GM21723 (cell line): ENCODE data around the gene FAM120B.
"Not testable (repeated sequence)": the region's sequence is repeated elsewhere in the genome, so short reads cannot be mapped to it uniquely, and the experiment has no call there.

Experiments used
- ATAC-seq: cut with Tn5 transposase; IDR thresholded peaks from one replicate; pipeline ENCODE4 v1.9.1; 2021; ENCODE audit warnings: mild to moderate bottlenecking, moderate library complexity; ENCODE audit not compliant: unreplicated experiment

FAM120B gene

GRCh38 chr6:170355190-170355589 is 48.6 kb downstream of the FAM120B start:
- ATAC-seq: not testable (repeated sequence)

GRCh38 chr6:170355661-170356060 is 49.1 kb downstream of the FAM120B start:
- ATAC-seq: no peak

DNA sequence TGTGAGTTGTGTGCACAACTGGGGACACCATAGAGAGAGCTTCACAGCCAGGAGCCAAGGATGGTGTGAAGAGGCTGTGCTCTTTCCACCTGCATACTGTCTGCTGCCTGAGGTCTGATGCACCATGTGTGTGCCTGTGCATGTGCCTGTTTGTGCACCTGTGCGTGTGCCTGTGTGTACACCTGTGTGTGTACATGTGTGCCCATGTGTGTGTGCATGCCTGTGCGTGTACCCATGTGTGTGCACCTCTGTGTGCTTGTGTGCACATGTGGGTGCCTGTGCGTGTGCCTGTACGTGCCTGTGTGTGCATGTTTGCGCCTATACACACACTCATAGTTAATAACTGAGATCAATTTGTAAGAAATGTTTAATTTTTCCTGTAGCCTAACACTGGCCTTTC is 51.3 kb downstream of the FAM120B start:
- no peak for ATAC-seq

DNA sequence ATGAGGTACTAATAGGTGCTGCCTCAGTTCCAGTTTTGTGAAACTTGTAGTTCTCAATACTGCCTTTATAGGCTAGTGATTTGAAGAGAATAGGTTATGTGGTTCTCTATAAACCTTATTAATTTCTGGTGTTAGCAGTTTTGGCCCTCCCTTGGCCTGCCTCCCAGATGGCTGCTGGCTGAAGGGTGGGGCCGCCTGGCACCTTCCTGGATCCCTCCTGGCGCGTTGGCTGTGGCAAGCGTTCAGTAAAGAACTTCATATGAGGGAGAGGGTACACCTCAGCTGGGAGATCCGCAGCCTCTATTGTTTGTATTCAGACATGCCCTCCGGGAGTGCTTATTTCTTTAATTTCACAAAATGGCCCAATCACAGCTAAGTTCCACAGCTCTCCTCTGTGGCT is 51.9 kb downstream of the FAM120B start:
- no peak for ATAC-seq

- ATAC-seq: no peak
Observed at GRCh38 chr6:170360476-170360875, 53.9 kb downstream of the FAM120B start.

DNA sequence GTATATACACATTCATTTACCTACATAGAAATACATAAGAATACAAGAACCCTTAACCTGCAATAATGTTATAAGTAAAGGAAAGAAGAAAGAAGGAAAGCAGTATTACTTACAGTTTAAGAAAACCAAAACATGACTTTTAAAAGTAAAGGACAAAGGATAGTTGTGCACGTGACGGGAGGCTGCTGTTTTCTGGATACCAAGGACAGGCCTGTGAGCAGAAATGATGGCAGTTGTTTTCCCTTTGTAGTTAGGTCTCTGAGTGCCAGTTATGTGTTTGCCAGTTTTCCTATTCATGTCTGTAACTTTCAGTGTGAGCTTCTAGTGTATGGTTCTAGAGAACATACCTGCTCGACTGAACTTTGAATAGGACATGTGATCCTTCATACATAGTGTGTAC is 54.8 kb downstream of the FAM120B start:
- ATAC-seq: no peak

GRCh38 chr6:170362121-170362520 is 55.6 kb downstream of the FAM120B start:
- ATAC-seq: no peak

DNA sequence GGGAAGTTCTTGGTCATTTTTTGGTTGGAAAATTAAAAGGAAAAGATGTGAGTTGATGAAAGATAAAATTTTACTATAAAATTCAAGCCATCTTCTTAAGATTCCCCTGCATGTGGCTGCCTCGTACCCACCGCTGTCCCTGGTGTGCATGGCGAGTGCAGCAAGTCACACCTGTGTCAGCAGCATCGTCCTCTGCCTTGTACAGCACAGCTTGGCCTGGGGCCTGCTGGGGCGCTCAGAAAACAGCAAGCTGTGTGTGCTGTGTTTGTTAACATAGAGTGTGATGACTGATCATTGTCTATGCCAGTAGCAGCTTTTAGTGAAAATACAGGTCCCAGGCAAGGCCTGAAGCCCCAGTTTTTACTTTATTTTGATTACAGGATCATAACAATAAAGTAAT is 56.7 kb downstream of the FAM120B start:
- ATAC-seq: no peak

DNA sequence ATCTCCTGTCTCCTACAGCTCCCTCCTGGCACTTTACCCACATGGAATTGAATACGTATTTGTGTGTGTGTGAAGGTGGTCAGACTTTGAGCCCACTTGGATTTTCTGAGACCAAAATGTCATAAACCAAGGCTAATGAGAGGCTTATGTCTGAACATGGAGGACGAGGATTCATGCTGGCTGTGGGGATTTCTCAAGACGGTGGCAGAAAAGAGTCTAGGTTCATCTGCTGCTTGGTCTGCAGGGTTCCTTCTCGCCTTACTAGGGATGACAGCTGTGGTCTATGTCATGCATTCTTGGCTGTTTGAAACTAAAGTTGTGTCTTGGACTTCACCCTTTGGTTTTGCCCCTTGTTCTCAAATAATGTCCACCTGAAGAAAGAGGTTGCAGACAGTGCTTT is 58.6 kb downstream of the FAM120B start:
- no peak for ATAC-seq

DNA sequence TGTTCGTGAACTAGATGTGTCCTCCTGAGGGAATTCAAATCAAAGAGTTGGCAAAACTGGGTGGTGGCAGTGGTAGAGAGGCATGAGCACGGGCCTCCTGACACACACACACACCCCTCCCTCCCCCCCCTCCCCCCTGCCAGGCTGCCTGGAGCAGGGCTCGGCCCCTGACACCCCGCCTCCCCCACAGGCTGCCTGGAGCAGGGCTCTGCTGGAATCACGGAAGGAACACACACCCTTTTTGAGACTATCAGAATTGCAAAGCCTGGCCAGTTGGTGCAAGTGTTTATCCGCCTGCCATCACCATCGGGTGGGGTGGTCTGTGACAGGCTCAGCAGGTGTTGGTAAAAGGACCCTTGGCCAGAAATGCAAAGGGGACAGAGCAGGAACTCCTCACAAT is 59.0 kb downstream of the FAM120B start:
- no peak for ATAC-seq

DNA sequence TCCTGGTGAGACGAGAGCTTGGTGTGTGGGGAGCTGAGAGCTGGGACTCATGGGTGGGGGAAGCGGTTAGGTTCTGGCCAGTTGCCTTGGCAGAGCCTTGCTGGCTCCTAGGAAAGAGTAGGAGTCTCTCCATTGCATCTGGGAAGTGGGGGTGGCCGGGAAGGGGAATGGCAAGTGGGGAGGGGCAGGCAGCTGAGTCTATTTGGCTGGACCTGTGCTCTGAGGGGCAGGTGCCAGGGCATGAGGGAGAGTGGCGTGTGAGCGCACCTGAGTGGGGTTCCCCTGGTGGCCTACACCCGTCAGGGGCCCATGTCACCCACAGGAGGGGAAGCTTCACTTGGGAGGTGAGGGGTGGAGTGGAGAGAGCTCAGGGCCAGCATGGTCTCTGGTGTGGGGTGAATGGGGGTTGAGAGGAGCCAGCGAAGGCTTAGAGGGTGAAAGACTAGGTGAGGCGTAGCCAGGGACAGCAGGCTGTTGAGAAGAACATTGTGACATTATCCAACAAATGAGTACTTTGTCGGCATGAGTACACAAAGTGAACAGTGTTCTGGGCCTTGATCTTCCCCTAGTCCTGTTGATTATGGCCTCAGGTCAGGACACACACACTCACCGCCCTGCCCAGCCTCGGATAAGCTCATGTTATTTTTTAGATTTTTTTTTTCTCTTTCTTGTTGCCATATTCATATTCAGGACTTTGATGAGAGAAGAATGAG is 59.8 kb downstream of the FAM120B start:
- no peak for ATAC-seq

DNA sequence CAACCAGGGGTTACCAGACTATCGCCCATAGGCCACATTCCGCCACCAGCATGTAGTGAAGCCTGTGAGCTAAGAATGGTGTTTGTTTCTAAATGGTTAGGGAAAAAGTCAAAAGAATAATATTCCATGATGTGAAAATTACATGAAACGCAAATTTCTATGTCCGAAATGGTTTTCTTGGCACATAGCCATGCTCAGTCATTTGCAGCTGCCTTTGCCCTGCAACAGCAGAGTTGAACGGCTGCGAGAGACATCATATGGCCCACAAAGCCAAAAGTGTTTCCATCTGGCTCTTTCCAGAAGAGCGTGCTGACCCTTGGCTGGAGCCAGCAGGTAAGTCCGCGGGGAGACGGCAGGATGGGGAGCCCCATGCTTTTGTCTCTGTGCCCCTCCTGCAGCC is 60.7 kb downstream of the FAM120B start:
- ATAC-seq: no peak

GRCh38 chr6:170368544-170368943 is 62.0 kb downstream of the FAM120B start:
- no peak for ATAC-seq

DNA sequence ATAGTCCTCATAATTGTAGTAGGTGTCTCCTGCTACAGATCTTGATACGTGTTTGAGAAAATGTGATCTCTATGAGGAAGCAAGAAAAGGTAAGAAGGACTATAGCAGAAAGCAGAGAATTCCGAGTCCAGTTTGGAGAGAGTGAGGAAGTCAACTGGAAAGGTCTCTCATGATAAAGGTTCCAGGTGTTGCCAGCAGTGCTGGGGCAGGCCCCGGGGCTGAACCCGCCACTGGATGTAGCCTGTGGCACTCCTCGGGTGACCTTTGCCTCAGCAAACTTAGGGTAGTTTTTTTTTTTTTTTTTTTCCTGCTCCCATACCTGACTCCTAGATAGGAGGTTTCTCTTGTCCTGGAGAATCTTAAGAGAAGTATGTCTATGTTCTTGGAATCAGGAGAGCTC is 62.8 kb downstream of the FAM120B start:
- no peak for ATAC-seq

DNA sequence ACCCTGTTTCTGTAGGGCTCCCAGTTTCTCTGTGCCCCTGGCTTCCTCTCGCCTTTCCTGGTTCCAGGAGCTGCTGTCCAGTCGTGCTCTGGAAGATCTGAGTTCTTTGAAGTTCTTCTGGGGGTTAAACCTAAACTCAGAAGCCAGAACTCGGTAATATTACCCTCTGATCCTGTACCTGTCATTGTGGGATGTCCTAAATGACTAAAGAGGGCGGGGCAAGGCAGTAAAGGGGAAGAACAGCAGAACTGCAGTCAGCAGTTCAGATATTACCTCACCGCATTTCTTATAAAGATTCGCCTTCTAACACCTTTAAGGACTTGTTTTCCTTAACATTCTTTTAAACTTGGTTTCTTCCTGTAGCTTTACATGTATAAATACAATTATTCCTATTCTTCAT is 63.9 kb downstream of the FAM120B start:
- peak; percentile 57 for ATAC-seq

DNA sequence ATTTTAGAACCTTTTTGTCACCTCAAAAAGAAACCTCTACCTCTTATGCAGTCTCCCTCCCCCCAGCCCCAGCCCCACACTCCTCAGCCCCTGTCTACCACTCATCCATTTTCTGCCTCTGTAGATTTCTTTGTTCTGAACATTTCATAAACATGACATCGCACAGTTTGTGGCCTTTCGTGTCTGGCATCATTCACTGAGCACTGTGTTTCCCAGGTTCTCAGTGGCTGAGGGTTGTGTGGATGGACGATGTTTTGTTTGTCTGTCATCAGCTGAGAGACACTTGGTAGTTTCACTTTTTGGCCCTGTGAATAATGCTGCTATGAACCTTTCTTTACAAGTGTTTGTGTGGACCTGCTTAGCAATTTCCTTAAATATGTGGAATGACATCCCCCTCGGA is 64.5 kb downstream of the FAM120B start:
- no peak for ATAC-seq

DNA sequence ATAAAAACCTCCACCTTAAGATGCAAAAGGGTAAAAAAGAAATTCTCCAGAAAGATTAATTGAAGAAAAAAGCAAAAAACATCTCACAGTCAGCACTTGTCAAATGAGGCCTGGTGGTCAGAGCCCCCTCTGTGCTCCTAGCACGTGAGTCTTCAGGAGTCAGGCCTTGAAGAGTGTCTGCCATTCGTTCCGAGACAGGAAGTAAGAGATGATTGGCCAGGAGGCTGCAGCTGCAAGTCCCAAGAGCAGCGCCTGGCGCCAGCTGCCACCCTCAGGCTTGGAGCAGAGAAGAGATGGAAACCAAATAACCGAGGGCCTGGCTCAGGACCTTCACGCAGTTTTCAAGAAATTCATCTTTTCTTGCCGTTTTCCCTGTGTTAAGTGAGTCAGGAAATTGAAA is 65.0 kb downstream of the FAM120B start:
- ATAC-seq: no peak

- ATAC-seq: no peak
Observed at GRCh38 chr6:170372380-170373325, 66.1 kb downstream of the FAM120B start.

DNA sequence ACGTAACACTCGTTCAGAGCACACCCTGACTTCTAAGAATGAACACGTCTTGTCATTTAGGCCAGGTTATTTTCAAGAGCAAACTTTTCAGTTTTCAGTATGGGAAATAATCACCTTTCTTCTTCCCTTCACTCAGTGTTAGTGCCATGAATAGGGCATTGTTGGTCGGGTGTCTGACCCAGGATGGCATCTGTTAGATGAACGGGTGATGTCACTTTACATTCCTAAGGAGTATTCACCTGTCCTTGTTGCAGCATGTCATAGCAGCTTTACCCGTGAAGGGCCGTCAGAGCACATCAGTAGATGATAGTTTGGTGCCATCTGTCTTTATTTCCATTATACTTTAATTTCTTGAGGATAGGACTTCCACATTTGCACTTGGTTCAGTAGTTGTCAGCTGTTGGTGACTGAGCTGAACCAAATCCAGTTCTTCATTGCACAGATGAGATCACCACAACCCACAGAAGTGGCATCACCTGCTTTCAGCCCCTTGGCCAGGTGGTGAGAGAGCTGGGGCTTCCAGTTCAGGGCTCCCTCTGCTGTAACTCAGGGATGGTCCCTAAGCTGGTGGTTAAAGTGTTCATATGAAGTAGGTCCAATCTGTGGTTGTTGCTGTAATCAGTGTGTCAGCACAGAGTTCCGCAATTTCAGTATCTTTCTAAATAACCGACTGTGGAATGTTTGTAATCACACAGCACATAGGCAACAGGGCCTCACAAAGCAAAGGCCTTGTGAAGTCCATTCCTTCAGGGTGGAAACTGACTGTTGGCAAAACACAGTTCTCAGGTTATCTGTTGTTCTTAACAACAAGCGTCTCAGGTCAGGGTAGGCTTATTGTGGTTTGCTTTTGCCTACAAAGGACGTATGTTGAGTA is 68.2 kb downstream of the FAM120B start:
- ATAC-seq: no peak

DNA sequence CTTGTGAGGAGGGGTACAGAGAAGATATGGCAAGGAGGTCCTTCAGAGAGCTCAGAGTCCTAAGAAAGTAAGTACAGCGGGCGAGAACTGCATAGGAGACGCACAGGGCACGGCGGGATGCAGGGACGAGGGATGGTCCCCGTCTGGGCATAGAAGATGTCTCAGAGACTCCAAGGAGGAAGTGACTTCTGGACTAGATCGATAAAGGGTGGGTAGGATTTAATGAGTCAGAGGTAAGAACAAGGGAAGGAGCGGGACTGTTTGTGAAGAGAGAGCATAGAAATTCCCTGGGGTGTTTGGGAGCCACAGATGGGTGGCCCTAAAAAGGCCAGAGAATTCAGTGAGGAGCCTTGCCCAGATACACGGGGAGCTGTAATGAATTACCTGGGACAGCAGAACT is 69.1 kb downstream of the FAM120B start:
- ATAC-seq: no peak

DNA sequence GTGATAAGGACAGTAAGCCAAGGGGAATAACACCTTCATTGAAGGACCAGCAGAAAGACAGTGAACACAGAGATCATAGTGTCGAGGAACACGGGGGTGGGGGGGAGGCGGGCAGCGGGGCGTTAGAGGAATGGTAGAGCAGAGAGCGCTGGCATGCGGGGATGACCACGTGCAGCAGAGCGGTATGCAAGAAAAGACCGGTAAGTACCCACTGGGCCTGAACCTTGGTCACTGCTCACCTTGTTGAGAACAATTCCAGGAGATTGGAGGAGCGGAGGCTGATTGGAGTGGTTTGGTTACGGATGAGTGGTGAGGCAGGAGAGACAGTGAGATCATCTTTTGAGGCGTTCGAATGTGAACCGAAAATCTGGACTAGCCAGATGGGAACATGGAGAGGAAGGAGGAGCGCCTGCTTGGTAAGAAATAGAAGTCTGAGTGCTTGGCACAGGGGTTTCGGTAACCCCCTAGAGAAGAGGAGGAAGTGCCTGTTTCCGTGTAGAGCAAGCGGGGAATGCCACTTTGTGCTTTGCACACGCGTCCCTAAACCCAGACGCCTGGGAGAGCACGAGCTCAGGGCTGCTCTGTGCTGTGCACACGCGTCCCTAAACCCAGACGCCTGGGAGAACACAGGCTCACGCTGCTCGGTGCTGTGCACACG is 70.0 kb downstream of the FAM120B start:
- ATAC-seq: no peak
